Neural crest cell (in vitro differentiated cells): Measurements from ENCODE around the gene NIPSNAP2. TPM values are rescaled to one million over a fixed set of nuclear protein-coding genes. Genes with fewer than 3 reads are reported as not detected.
A peak's percentile ranks its signal among the peaks of the same experiment; 100 is the strongest.
"Not testable (repeated sequence)": the region's sequence is repeated elsewhere in the genome, so short reads cannot be mapped to it uniquely, and the experiment has no call there.

ENCODE experiments used
- DNase-seq: peaks from one replicate; pipeline ENCODE4 v3.0.0; 2021; ENCODE audit warnings: low read depth, mixed read lengths, low spot score
- H3K27ac Mint-ChIP-seq: one replicate; pipeline ENCODE4 v1.8.0; 2021; ENCODE audit warnings: mild to moderate bottlenecking, mixed read lengths; ENCODE audit not compliant: unreplicated experiment
- H3K27me3 Mint-ChIP-seq: 2 replicates; pipeline ENCODE4 v1.8.0; 2021; ENCODE audit warnings: low read depth, mild to moderate bottlenecking, mixed read lengths
- H3K36me3 Mint-ChIP-seq: 2 replicates; pipeline ENCODE4 v1.8.0; 2021; ENCODE audit warnings: low read depth, mild to moderate bottlenecking, mixed read lengths
- H3K4me1 Mint-ChIP-seq: 2 replicates; pipeline ENCODE4 v1.8.0; 2021; ENCODE audit warnings: mixed read lengths
- H3K4me3 Mint-ChIP-seq: one replicate; pipeline ENCODE4 v1.8.0; 2021; ENCODE audit warnings: mild to moderate bottlenecking, mixed read lengths
- H3K9me3 Mint-ChIP-seq: 2 replicates; pipeline ENCODE4 v1.8.0; 2021; ENCODE audit warnings: mixed read lengths
- CTCF ChIP-seq: fragments of 200-600 bp; sonication (generic); conservative IDR thresholded peaks from 2 replicates; pipeline ENCODE4 v1.5.0; 2021; ENCODE audit warnings: antibody characterized with exemption, mild to moderate bottlenecking
- total RNA-seq: library from RNA; stranded (reverse); gene quantifications from 2 replicates; pipeline ENCODE4 v1.2.1, GENCODE V29; 2021

NIPSNAP2 gene
- total RNA-seq, 1 donor from 2014 or later, result 51.2 TPM

GRCh38 chr7:56033671-56034432 lies 69.5 kb downstream of the NIPSNAP2 start:
- peak; percentile 53 for TF ChIP-seq CTCF
- Mint-ChIP-seq H3K4me1 (peaks cover 11% of the 10 kb centered on the region), H3K27me3 (no peaks in the 10 kb centered on the region), H3K9me3 (no peaks in the 10 kb centered on the region), H3K4me3 (peak overlapping the region; percentile 89), H3K27ac (peak overlapping the region; percentile 85), H3K36me3 (peaks cover 10% of the 10 kb centered on the region)
- DNase-seq, result peak; percentile 70

- Mint-ChIP-seq H3K4me3 (no peak overlapping the region), H3K27me3 (no peaks in the 10 kb centered on the region), H3K36me3 (peaks cover 3% of the 10 kb centered on the region), H3K9me3 (no peaks in the 10 kb centered on the region), H3K27ac (no peak overlapping the region), H3K4me1 (no peaks in the 10 kb centered on the region)
- no peak for TF ChIP-seq CTCF
- no peak for DNase-seq
Measured at GRCh38 chr7:56040730-56041129, 76.3 kb downstream of the NIPSNAP2 start.

- peaks cover 14% of the 10 kb centered on the region for H3K4me1 Mint-ChIP-seq
- not testable (repeated sequence) for H3K36me3 Mint-ChIP-seq, DNase-seq, H3K4me3 Mint-ChIP-seq, H3K27ac Mint-ChIP-seq, H3K9me3 Mint-ChIP-seq, H3K27me3 Mint-ChIP-seq
Measured at GRCh38 chr7:56045758-56046157, 81.4 kb downstream of the NIPSNAP2 start.

GRCh38 chr7:56046721-56047445 lies 82.5 kb downstream of the NIPSNAP2 start:
- H3K9me3 Mint-ChIP-seq, result no peaks in the 10 kb centered on the region
- no peak overlapping the region for H3K27ac Mint-ChIP-seq
- H3K27me3 Mint-ChIP-seq, result no peaks in the 10 kb centered on the region
- H3K4me1 Mint-ChIP-seq, result peaks cover 19% of the 10 kb centered on the region
- H3K4me3 Mint-ChIP-seq, result peak overlapping the region; percentile 56
- no peak for TF ChIP-seq CTCF
- no peak for DNase-seq
- peaks cover 3% of the 10 kb centered on the region for H3K36me3 Mint-ChIP-seq

- not testable (repeated sequence) for H3K9me3 Mint-ChIP-seq, H3K4me3 Mint-ChIP-seq, DNase-seq, H3K27ac Mint-ChIP-seq, H3K36me3 Mint-ChIP-seq, H3K27me3 Mint-ChIP-seq
- H3K4me1 Mint-ChIP-seq, result peaks cover 19% of the 10 kb centered on the region
Measured at GRCh38 chr7:56047446-56048116, 83.2 kb downstream of the NIPSNAP2 start.

GRCh38 chr7:56048245-56048644 lies 83.9 kb downstream of the NIPSNAP2 start:
- peaks cover 24% of the 10 kb centered on the region for H3K4me1 Mint-ChIP-seq
- TF ChIP-seq CTCF, result no peak
- no peaks in the 10 kb centered on the region for H3K36me3 Mint-ChIP-seq
- no peak overlapping the region for H3K27ac Mint-ChIP-seq
- no peaks in the 10 kb centered on the region for H3K9me3 Mint-ChIP-seq
- no peaks in the 10 kb centered on the region for H3K27me3 Mint-ChIP-seq
- peak overlapping the region; percentile 25 for H3K4me3 Mint-ChIP-seq
- no peak for DNase-seq
